ENCODE data around the gene GRIA1. TPM values are rescaled to one million over a fixed set of nuclear protein-coding genes. Genes with fewer than 3 reads are reported as not detected.

The GRIA1 gene
- total RNA-seq, 1 donor: 1.1 TPM

- no peak for TF ChIP-seq CTCF (IDR thresholded peaks at IDR 0.05; ENCODE audit: extremely low read depth, low read depth, low read length)
- no peaks in the 10 kb centered on the region for H3K36me3 ChIP-seq (ENCODE audit: insufficient read depth, low read length)
- H4K20me1 ChIP-seq (ENCODE audit: insufficient read depth, low read length): no peaks in the 10 kb centered on the region
- no peaks in the 10 kb centered on the region for H3K79me2 ChIP-seq (ENCODE audit: insufficient read depth, low read length)
- no peak for DNase-seq (ENCODE audit: insufficient read length, low spot score, missing footprints)
- H2AFZ ChIP-seq (ENCODE audit: low read length): no peak overlapping the region
- no peaks in the 10 kb centered on the region for H3K27me3 ChIP-seq (ENCODE audit: insufficient read depth, low read length)
- H3K27ac ChIP-seq (ENCODE audit: low read depth, low read length): no peak overlapping the region
- H3K4me3 ChIP-seq (ENCODE audit: insufficient read depth, low read length): no peak overlapping the region
- H3K4me1 ChIP-seq (ENCODE audit: insufficient read depth, low read length): no peaks in the 10 kb centered on the region
- no peaks in the 10 kb centered on the region for H3K9me3 ChIP-seq (ENCODE audit: low read depth, low read length)
- H3K4me2 ChIP-seq (ENCODE audit: insufficient read depth, low read length): no peak overlapping the region
These were observed 251.6 kb downstream of the GRIA1 start for GRCh38 chr5:153742060-153742459.

- Histone ChIP-seq H3K9me3 (ENCODE audit: low read depth, low read length) (no peaks in the 10 kb centered on the region), H3K4me1 (ENCODE audit: insufficient read depth, low read length) (no peaks in the 10 kb centered on the region), H3K27ac (ENCODE audit: low read depth, low read length) (no peak overlapping the region), H3K36me3 (ENCODE audit: insufficient read depth, low read length) (no peaks in the 10 kb centered on the region), H4K20me1 (ENCODE audit: insufficient read depth, low read length) (no peaks in the 10 kb centered on the region), H2AFZ (ENCODE audit: low read length) (no peak overlapping the region), H3K4me3 (ENCODE audit: insufficient read depth, low read length) (no peak overlapping the region), H3K79me2 (ENCODE audit: insufficient read depth, low read length) (no peaks in the 10 kb centered on the region), H3K27me3 (ENCODE audit: insufficient read depth, low read length) (no peaks in the 10 kb centered on the region), H3K4me2 (ENCODE audit: insufficient read depth, low read length) (no peak overlapping the region)
- DNase-seq (ENCODE audit: insufficient read length, low spot score, missing footprints): no peak
- no peak for TF ChIP-seq CTCF (IDR thresholded peaks at IDR 0.05; ENCODE audit: extremely low read depth, low read depth, low read length)
These were observed 254.3 kb downstream of the GRIA1 start for GRCh38 chr5:153744751-153745150.

- TF ChIP-seq CTCF (IDR thresholded peaks at IDR 0.05; ENCODE audit: extremely low read depth, low read depth, low read length): no peak
- no peak overlapping the region for H2AFZ ChIP-seq (ENCODE audit: low read length)
- H3K4me1 ChIP-seq (ENCODE audit: insufficient read depth, low read length): no peaks in the 10 kb centered on the region
- H3K9me3 ChIP-seq (ENCODE audit: low read depth, low read length): no peaks in the 10 kb centered on the region
- no peak overlapping the region for H3K4me3 ChIP-seq (ENCODE audit: insufficient read depth, low read length)
- H3K36me3 ChIP-seq (ENCODE audit: insufficient read depth, low read length): no peaks in the 10 kb centered on the region
- H3K4me2 ChIP-seq (ENCODE audit: insufficient read depth, low read length): no peak overlapping the region
- no peaks in the 10 kb centered on the region for H3K27me3 ChIP-seq (ENCODE audit: insufficient read depth, low read length)
- H3K27ac ChIP-seq (ENCODE audit: low read depth, low read length): no peak overlapping the region
- no peaks in the 10 kb centered on the region for H3K79me2 ChIP-seq (ENCODE audit: insufficient read depth, low read length)
- no peak for DNase-seq (ENCODE audit: insufficient read length, low spot score, missing footprints)
- no peaks in the 10 kb centered on the region for H4K20me1 ChIP-seq (ENCODE audit: insufficient read depth, low read length)
These were observed 255.4 kb downstream of the GRIA1 start for GRCh38 chr5:153745778-153746395.

- no peak overlapping the region for H3K27ac ChIP-seq (ENCODE audit: low read depth, low read length)
These were observed 256.0 kb downstream of the GRIA1 start for GRCh38 chr5:153746440-153746839.

More at GRCh38 chr5:153746440-153746839, 256.0 kb downstream of the GRIA1 start:
- Histone ChIP-seq H3K36me3 (ENCODE audit: insufficient read depth, low read length) (no peaks in the 10 kb centered on the region), H3K4me1 (ENCODE audit: insufficient read depth, low read length) (no peaks in the 10 kb centered on the region), H4K20me1 (ENCODE audit: insufficient read depth, low read length) (no peaks in the 10 kb centered on the region), H3K4me2 (ENCODE audit: insufficient read depth, low read length) (no peak overlapping the region), H3K4me3 (ENCODE audit: insufficient read depth, low read length) (no peak overlapping the region), H3K79me2 (ENCODE audit: insufficient read depth, low read length) (no peaks in the 10 kb centered on the region), H3K9me3 (ENCODE audit: low read depth, low read length) (no peaks in the 10 kb centered on the region), H3K27me3 (ENCODE audit: insufficient read depth, low read length) (no peaks in the 10 kb centered on the region), H2AFZ (ENCODE audit: low read length) (no peak overlapping the region)
- no peak for DNase-seq (ENCODE audit: insufficient read length, low spot score, missing footprints)
- no peak for TF ChIP-seq CTCF (IDR thresholded peaks at IDR 0.05; ENCODE audit: extremely low read depth, low read depth, low read length)

Data from osteoblast (primary cell).